ENCODE results near the gene UFSP2. TPM values are rescaled to one million over a fixed set of nuclear protein-coding genes. Genes with fewer than 3 reads are reported as not detected.

UFSP2 gene
- total RNA-seq, 1 experiment from 2014 or later: 22.7 TPM

DNA sequence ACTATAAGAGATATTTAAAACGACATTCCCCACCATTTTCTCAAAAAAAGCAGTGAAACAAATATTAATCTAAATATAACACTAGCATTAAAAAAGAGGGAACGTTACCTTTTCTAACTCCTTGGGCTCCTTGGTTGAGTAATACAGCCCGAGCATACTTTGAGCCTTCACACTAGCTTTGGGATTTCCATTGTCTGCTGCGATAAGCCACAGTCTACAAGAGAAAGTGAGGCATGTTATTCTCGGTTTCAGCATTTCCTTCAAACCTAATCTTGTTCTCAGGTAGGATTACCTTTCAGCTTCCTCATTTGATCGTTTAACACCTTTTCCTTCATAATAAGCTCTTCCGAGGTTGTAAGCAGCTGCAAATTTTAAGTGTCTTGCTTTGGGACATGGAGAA, 51.7 kb downstream of the UFSP2 start:
- H4K20me1 ChIP-seq (ENCODE audit: insufficient read depth): no peaks in the 10 kb centered on the region
- no TSS peak for BruUV-seq (replicated peaks)
- POLR2A ChIA-PET (ENCODE audit: unreplicated experiment): no interaction called here
- no peak overlapping the region for H3K4me2 ChIP-seq
- no peaks in the 10 kb centered on the region for H3K9me2 ChIP-seq (ENCODE audit: insufficient read depth)
- TF ChIP-seq, protein P1, sequence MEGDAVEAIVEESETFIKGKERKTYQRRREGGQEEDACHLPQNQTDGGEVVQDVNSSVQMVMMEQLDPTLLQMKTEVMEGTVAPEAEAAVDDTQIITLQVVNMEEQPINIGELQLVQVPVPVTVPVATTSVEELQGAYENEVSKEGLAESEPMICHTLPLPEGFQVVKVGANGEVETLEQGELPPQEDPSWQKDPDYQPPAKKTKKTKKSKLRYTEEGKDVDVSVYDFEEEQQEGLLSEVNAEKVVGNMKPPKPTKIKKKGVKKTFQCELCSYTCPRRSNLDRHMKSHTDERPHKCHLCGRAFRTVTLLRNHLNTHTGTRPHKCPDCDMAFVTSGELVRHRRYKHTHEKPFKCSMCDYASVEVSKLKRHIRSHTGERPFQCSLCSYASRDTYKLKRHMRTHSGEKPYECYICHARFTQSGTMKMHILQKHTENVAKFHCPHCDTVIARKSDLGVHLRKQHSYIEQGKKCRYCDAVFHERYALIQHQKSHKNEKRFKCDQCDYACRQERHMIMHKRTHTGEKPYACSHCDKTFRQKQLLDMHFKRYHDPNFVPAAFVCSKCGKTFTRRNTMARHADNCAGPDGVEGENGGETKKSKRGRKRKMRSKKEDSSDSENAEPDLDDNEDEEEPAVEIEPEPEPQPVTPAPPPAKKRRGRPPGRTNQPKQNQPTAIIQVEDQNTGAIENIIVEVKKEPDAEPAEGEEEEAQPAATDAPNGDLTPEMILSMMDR (conservative IDR thresholded peaks at IDR 0.05): no peak
- TF ChIP-seq EZH2 (IDR thresholded peaks at IDR 0.05; ENCODE audit: low read depth): no peak
- H3K79me2 ChIP-seq (ENCODE audit: low read depth): no peaks in the 10 kb centered on the region
- no peak for DNase-seq
- H2AFZ ChIP-seq: no peak overlapping the region
- H3K4me3 ChIP-seq: no peak overlapping the region
- no peak overlapping the region for H3K27ac ChIP-seq
- H3K4me1 ChIP-seq (replicated peaks; ENCODE audit: insufficient read depth): no peaks in the 10 kb centered on the region
- H3F3A ChIP-seq (ENCODE audit: insufficient read depth, low read depth): no peaks in the 10 kb centered on the region
- no peaks in the 10 kb centered on the region for H3K9me3 ChIP-seq (ENCODE audit: insufficient read depth, low read depth)
- no peaks in the 10 kb centered on the region for H3K27me3 ChIP-seq (ENCODE audit: insufficient read depth, low read depth)
- intact Hi-C loops (cut with micrococcal nuclease; ENCODE audit: unreplicated experiment): no loop called here
- H3K36me3 ChIP-seq (ENCODE audit: low read depth): no peaks in the 10 kb centered on the region
- CTCF ChIA-PET: no interaction called here

DNA sequence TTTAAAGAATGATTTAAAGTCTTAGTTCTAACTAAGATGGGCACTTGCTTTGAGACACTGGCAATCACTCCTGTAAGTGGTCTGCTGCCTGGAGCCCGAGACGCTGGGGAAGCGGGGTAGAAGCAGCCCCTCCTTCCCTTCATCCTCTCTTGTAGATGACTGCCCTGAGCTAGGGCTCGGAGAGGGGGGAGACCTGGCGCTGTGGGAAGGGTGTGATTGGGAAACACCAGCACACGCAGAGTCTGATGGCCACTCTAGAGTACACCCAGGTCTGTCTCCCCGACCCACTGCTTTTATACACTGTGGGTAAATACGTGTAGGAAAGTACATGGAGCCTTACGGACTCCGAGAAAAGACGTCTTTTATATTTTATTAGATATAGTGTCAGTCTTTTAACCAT, 54.1 kb downstream of the UFSP2 start:
- intact Hi-C loops (cut with micrococcal nuclease; ENCODE audit: unreplicated experiment): no loop called here
- Histone ChIP-seq H3K4me1 (replicated peaks; ENCODE audit: insufficient read depth) (no peaks in the 10 kb centered on the region), H3K79me2 (ENCODE audit: low read depth) (no peaks in the 10 kb centered on the region), H3K4me2 (no peak overlapping the region), H4K20me1 (ENCODE audit: insufficient read depth) (no peaks in the 10 kb centered on the region), H3K9me2 (ENCODE audit: insufficient read depth) (no peaks in the 10 kb centered on the region), H3K27ac (no peak overlapping the region), H3K27me3 (ENCODE audit: insufficient read depth, low read depth) (no peaks in the 10 kb centered on the region), H3K36me3 (ENCODE audit: low read depth) (no peaks in the 10 kb centered on the region), H3F3A (ENCODE audit: insufficient read depth, low read depth) (no peaks in the 10 kb centered on the region), H2AFZ (no peak overlapping the region), H3K9me3 (ENCODE audit: insufficient read depth, low read depth) (no peaks in the 10 kb centered on the region), H3K4me3 (no peak overlapping the region)
- TF ChIP-seq, protein P1 (conservative IDR thresholded peaks at IDR 0.05): no peak
- TF ChIP-seq EZH2 (IDR thresholded peaks at IDR 0.05; ENCODE audit: low read depth): no peak
- no TSS peak for BruUV-seq (replicated peaks)
- CTCF ChIA-PET: no interaction called here
- POLR2A ChIA-PET (ENCODE audit: unreplicated experiment): interaction anchor here (0.5 kb wide), 1 partner anchor 25 kb away, joined by 5 read pairs; no protein-coding TSS in a partner anchor
- no peak for DNase-seq

DNA sequence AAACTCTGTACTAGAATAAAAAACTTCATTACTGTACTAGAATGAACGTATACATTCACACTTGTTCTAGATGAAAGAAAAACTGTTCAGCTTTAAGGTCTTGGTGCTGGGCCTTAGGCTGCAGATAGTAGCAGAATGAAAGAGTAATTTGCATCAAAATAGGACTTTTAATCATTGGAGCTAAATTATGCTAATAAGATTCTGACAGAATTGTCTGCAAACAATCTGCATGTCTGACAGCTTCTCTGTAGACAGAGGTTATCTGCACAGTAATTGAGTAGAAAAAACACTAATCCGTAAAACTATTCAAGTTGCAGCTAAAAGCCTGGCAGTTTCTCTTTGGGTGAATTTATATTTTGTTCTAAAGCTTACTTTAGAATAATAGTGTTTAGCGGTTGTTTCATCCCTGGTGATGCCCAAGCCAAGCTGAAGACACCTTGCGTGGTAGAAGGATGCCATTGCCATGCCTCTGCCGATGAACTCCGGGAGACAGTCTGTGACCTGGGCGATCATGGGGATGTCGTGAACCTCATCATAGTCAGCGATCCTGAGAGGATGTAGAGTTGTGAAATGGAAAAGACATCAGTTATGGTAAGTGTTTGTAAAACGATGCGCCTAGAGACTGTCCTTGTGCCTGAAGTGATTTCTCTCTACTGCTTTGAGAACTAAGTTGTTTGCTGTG, 55.4 kb downstream of the UFSP2 start:
- CTCF ChIA-PET: no interaction called here
- POLR2A ChIA-PET (ENCODE audit: unreplicated experiment): no interaction called here

More for the DNA sequence above, 55.4 kb downstream of the UFSP2 start:
- Histone ChIP-seq H4K20me1 (ENCODE audit: insufficient read depth) (no peaks in the 10 kb centered on the region), H3K79me2 (ENCODE audit: low read depth) (no peaks in the 10 kb centered on the region), H3F3A (ENCODE audit: insufficient read depth, low read depth) (no peaks in the 10 kb centered on the region), H3K27me3 (ENCODE audit: insufficient read depth, low read depth) (no peaks in the 10 kb centered on the region), H2AFZ (no peak overlapping the region), H3K9me2 (ENCODE audit: insufficient read depth) (no peaks in the 10 kb centered on the region), H3K36me3 (ENCODE audit: low read depth) (no peaks in the 10 kb centered on the region), H3K4me2 (no peak overlapping the region), H3K4me3 (no peak overlapping the region), H3K4me1 (replicated peaks; ENCODE audit: insufficient read depth) (no peaks in the 10 kb centered on the region), H3K9me3 (ENCODE audit: insufficient read depth, low read depth) (no peaks in the 10 kb centered on the region), H3K27ac (no peak overlapping the region)
- TF ChIP-seq, protein P1 (conservative IDR thresholded peaks at IDR 0.05): no peak
- TF ChIP-seq EZH2 (IDR thresholded peaks at IDR 0.05; ENCODE audit: low read depth): no peak
- intact Hi-C loops (cut with micrococcal nuclease; ENCODE audit: unreplicated experiment): no loop called here
- no TSS peak for BruUV-seq (replicated peaks)
- DNase-seq: no peak
